ENCODE data around the gene VOPP1.
"Not testable (repeated sequence)": the region's sequence is repeated elsewhere in the genome, so short reads cannot be mapped to it uniquely, and the experiment has no call there.

The VOPP1 gene

GRCh38 chr7:55527307-55527706 is 45.0 kb downstream of the VOPP1 start:
- no peak for DNase-seq

- DNase-seq: no peak
Observed at GRCh38 chr7:55526770-55527169, 45.5 kb downstream of the VOPP1 start.

- no peak for DNase-seq
Observed at GRCh38 chr7:55526329-55526728, 46.0 kb downstream of the VOPP1 start.

GRCh38 chr7:55524558-55525310 is 47.6 kb downstream of the VOPP1 start:
- DNase-seq: no peak

GRCh38 chr7:55523366-55523765 is 48.9 kb downstream of the VOPP1 start:
- no peak for DNase-seq

- no peak for DNase-seq
Observed at GRCh38 chr7:55521917-55522902, 50.1 kb downstream of the VOPP1 start.

GRCh38 chr7:55521512-55521911 is 50.8 kb downstream of the VOPP1 start:
- no peak for DNase-seq

GRCh38 chr7:55520426-55521140 is 51.7 kb downstream of the VOPP1 start:
- DNase-seq: no peak

GRCh38 chr7:55518836-55519235 is 53.5 kb downstream of the VOPP1 start:
- DNase-seq: no peak

GRCh38 chr7:55517936-55518689 is 54.2 kb downstream of the VOPP1 start:
- DNase-seq: no peak

GRCh38 chr7:55517191-55517633 is 55.1 kb downstream of the VOPP1 start:
- DNase-seq: no peak

GRCh38 chr7:55516409-55516808 is 55.9 kb downstream of the VOPP1 start:
- no peak for DNase-seq

GRCh38 chr7:55515569-55516279 is 56.6 kb downstream of the VOPP1 start:
- DNase-seq: peak; percentile 62

GRCh38 chr7:55514546-55515265 is 57.6 kb downstream of the VOPP1 start:
- DNase-seq: no peak

GRCh38 chr7:55513868-55514267 is 58.4 kb downstream of the VOPP1 start:
- no peak for DNase-seq

GRCh38 chr7:55512635-55513191 is 59.6 kb downstream of the VOPP1 start:
- DNase-seq: no peak

GRCh38 chr7:55510621-55511020 is 61.7 kb downstream of the VOPP1 start:
- DNase-seq: no peak

- not testable (repeated sequence) for DNase-seq
Observed at GRCh38 chr7:55510206-55510605, 62.1 kb downstream of the VOPP1 start.

- DNase-seq: no peak
Observed at GRCh38 chr7:55509322-55509721, 63.0 kb downstream of the VOPP1 start.

- DNase-seq: no peak
Observed at GRCh38 chr7:55508221-55509011, 63.9 kb downstream of the VOPP1 start.

Data from femur (tissue), 1 donor.